ENCODE results near the gene LIPT2.

Gene LIPT2

GRCh38 chr11:74504100-74504691, 10.7 kb upstream of the LIPT2 start:
- DNase-seq (ENCODE audit: low read depth in 1 of 2, low spot score in 1 of 2) = no peak

DNA sequence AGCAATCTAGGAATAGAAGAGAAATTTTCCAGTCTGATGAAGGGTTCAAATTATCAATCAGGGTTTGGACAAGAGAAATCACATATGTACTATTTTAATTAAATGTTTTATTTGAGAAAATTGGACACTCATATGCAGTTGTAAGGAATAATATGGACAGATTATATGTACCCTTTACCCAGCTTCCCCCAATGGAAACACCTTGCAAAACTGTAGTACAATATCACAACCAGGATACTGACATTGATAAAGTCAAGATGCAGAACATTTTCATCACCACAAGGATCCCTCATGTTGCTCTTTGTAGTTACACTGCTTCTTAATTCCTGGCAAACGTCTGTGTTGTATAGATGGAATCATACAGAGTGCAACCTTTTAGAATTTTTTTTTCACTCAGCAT, 1.4 kb upstream of the LIPT2 start:
- no peak for DNase-seq (ENCODE audit: low read depth in 1 of 2, low spot score in 1 of 2)

DNA sequence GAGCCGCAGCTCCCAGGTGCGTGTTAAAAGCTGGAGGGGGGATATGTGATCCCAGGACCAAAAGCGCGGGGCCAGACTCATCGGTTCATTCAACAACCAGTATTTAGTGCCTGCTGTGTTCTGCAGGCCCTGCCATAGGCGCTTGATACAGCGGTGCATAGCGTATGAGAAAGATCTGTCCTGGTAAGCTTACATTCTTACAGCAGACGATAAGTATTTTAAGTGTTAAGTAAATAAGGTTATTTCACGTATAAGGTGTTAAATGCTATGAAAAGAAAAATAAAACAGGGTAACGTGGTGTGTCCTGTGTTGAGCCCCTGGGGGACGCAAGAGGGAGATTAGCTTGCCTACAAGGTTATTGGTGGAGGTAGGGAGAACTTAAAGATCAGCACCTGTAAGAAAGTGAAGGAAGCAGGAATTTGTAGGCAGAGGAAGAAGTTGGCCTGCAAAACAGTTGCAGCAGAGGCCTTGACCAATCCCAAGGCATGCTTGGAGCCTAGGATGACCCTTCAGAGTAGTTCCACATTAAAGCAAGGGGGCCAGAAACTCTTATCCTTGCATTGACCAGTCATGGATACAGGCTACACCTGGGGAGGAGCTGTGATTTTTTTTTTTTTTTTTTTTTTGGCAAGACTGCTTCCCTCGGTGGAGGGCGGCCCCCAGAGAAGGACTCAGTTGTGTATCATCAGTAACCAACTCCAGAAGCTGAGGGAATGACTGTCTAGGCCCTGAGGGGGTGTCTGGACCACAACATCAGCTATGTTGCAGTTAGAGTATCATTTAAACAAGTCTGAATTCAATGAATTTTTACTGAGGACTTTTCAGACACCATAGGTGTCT, 487 bp upstream of the LIPT2 start:
- DNase-seq (ENCODE audit: low read depth in 1 of 2, low spot score in 1 of 2) = no peak

DNA sequence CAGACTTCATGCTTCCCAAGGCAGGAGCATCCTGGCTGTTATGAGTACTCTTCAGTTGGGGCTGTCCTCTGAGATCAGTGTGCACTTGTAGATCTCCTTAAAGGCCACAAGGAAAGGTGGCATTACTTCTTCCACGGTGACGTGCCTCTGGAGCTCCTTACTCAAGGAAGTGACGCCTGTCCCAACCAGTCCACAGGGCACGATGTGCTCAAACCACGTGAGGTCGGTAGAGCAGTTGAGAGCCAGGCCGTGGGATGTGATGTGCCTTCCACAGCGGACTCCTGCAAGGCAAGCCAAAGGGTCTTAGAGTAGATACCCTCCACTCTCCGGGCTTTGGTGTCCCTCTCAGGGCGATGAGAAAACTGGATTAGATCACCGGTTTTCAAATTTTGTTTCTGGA, 1.4 kb downstream of the LIPT2 start:
- no peak for DNase-seq (ENCODE audit: low read depth in 1 of 2, low spot score in 1 of 2)

GRCh38 chr11:74490941-74491340, 2.6 kb downstream of the LIPT2 start:
- no peak for DNase-seq (ENCODE audit: low read depth in 1 of 2, low spot score in 1 of 2)

- DNase-seq (ENCODE audit: low read depth in 1 of 2, low spot score in 1 of 2) = no peak
These were observed 5.6 kb downstream of the LIPT2 start for GRCh38 chr11:74487875-74488274.

- no peak for DNase-seq (ENCODE audit: low read depth in 1 of 2, low spot score in 1 of 2)
These were observed 7.7 kb downstream of the LIPT2 start for GRCh38 chr11:74485868-74486267.

DNA sequence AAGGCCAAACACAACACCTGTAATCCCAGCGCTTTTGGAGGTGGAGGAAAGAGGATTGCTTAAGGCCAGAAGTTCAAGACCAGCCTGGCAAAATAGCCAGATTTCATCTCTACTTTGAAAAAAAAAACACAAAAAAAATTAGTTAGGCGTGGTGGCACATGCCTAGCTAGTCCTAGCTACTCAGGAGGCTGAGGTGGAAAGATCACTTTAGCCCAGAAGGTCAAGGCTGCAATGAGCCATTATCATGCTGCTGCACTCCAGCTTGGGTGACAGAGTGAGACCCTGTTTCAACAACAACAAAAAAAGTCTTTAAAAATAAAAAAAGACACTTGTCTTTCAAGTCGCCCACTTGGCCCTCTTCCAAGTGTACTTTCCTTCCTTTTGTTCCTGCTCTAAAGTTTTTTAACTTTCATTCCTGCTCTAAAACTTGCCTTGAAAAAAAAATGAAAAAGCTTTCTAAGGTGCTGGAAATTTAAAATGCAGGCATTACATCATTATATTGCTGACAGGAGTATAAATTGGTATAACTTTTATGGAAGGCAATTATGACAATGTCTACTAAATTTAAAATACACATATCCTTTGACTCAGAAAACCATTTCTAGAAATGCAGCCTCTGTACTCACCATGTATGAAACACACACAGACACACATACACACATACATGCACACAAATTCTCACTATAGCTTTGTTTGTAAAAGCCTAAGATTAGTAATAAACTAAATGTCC, 12.7 kb downstream of the LIPT2 start:
- no peak for DNase-seq (ENCODE audit: low read depth in 1 of 2, low spot score in 1 of 2)

DNA sequence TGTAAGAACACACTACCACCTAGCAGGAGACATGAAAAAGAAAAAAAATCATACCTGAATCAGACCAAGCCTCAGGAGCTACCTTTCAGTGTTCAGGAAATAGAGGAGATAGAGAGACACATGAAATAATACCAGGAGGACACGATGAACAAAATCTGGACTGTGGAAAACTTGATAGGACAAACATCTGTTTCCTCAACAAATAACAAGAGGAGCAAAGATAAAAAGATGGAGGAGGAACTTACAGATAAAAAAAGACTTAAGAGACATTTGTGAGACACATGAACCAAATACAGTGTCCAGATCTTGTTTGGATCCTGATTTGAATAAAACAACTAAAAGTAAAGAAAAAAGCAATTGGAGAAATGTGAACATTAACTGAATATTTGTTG, 13.8 kb downstream of the LIPT2 start:
- DNase-seq (ENCODE audit: low read depth in 1 of 2, low spot score in 1 of 2) = no peak

DNA sequence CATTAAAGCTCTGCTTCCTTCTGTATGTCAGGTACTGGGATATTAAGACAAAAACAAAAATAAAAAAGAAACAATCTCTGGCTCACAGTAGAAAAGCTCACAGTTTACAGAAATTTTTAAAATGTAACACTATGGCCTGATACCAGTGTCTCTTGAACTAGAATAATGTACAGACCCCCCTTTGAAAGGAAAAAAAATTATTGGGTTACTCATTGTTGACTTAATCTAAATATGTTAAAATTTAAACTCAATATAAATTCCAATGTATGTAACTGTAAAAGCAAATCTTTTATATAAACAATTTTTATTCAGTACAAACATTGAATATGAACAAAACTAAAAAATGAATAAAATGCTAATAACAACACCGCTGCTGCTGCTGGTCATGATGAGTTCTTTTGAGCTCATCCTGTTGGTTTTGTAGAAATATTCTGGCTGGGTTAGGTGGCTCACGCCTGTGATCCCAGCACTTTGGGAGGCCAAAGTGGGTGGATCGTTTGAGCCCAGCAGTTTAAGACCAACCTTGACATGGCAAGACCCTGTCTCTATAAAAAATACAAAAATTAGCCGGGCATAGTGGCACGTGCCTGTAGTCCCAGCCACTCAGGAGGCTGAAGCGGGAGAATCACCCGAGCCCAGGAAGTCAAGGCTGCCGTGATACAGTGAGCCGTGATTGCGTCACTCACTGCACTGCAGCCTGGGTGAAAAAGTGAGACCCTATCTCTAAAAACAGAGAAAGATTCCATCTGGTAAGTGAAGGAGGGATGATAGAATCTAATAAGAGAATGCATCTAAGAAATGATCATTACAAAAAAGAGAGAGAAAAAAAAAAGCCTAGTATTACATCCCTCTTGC, 14.4 kb downstream of the LIPT2 start:
- no peak for DNase-seq (ENCODE audit: low read depth in 1 of 2, low spot score in 1 of 2)

GRCh38 chr11:74476536-74476935, 17.0 kb downstream of the LIPT2 start:
- no peak for DNase-seq (ENCODE audit: low read depth in 1 of 2, low spot score in 1 of 2)

DNA sequence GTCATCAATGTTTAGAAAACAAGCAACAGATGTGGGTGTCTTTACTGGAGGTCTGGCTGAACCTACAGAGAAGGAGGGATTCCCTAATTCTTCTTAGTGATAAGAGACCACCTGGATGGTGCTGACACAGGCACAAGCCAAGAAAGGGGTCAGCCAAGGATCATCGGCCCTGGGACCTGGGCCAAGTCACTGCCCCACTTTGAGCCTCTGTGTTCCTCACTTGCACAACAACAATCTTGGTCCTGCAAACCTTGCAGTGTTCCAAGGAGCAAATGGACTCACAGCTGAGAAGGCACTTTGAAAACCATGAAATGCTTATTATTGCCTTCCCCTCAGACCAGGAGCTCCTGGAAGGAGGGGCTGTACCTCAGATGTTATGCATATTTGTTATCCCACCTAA, 19.2 kb downstream of the LIPT2 start:
- DNase-seq (ENCODE audit: low read depth in 1 of 2, low spot score in 1 of 2) = no peak

DNA sequence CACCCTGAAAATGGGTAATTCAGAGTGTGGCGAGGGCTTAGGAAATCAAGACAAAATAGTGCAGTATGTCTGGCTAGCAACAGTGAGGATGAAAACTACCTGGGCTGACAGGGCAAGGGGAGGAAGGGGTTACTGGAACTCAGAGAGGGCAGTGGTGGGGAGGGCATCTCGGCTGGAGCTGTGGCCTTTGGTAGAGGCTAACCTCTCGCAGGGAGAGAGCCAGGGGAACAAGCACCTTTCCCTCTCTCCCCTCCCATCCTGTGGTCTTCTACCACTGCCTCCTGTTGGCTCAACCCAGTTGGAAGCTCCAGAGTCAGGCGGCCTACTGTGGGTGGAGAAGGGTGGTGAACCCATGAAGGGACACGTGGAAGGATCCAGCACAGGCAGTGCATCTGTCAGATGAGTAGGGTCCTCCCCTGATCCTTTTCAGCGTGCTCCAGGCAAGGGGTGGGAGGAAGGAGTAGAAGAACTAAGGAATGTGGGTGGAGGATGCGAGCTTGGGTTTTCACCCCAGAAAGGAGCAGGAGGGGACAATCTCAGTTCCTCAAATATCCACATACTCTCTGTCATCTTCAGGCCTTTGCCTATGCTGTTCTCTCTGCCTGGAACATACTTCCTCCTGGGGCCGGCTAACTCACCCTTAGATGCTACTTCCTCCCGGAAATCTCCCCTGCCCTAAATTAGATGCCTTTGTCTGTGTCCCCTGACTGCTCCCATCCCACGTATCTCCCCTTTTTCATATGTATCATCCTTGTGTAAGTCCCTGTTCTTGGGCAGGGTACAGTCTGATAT, 19.9 kb downstream of the LIPT2 start:
- DNase-seq (ENCODE audit: low read depth in 1 of 2, low spot score in 1 of 2) = no peak

DNA sequence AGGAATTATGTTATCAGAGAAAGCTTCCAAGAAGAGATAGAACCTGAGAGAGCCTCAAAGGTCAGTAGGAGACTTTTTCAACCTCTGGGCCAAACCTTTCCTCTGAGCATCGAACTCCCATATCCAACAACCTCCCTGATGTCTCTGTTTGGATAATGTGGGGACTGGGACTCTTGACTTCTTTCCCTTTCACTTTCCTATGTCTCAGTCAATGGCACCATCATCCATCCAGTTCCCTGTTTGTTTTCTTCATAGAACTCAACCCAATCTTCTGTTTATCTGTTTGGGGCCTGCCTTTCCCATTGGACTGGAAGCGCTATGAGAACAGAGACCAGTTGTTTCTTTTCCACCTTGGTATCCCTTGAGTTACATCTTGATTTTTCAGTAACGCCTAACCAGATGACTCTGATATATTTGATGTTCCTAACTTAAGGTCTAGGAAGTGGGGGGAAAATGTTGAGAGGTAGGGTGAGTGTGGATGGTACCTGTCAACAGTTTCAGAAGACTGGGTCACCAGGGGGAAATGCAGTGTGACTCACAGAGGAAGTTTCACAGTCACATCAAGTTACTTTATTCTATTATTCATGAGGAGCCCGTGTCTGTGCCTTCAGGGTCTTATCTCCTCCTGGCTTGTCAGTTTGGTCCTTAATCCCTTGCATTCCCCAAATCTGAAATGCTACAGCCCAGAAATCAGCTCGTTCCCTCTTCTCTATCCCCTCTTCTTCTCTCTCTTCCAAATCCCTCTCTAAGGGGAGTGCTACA, 21.7 kb downstream of the LIPT2 start:
- DNase-seq (ENCODE audit: low read depth in 1 of 2, low spot score in 1 of 2) = no peak

DNA sequence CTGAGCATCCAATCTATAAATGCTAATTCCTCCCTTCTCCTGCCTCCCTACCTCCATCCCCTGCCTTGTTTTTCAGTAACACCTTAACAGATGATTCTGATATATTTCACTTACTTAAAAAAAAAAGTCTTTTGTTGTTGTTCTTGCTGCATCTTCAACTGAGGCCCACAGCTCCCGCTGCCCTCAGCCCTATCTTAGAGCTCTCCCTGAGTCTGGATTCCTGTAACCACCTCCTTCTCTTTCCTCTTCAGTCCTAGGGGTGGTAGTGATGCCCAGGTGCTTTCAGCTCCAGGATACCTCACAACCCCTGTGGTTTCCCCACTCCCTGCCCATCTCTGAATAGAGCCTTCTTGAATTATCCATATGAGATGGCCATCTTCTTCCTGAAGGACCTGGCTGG, 22.5 kb downstream of the LIPT2 start:
- DNase-seq (ENCODE audit: low read depth in 1 of 2, low spot score in 1 of 2) = no peak

DNA sequence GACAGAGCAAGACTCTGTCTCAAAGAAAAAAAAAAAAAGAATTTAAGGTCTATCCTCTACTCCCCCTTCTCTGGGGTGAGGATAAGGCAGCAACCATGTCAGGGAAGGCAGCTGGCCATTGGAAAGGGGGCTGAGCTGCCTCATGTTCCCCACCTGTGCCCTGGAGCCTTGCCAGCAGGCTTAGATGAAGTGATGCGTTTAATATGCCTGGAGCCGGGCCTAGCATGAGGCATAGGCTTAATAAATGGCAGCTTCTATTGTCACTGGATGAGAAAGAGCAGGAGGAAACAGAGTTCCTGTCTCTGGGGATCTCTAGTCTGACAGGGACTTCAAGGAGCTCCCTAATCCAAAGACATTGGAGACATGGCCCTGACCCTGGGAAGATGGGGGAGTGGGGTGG, 23.0 kb downstream of the LIPT2 start:
- no peak for DNase-seq (ENCODE audit: low read depth in 1 of 2, low spot score in 1 of 2)

GRCh38 chr11:74468936-74469335, 24.6 kb downstream of the LIPT2 start:
- no peak for DNase-seq (ENCODE audit: low read depth in 1 of 2, low spot score in 1 of 2)

DNA sequence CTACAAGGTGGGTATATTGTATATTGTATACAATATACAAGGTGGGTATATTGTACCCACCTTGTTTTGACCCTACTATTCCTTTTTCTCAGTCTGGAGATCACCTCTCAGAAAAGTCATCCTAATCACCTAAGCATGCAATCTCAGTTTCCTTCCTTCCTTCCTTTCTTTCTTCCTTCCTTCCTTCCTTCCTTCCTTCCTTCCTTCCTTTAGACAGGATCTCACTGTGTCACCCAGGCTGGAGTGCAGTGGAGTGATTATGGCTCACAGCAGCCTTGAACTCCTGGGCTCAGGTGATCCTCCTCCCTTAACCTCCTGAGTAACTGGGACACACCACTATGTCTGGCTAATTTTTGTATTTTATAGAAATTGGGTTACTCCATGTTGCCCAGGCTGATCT, 25.0 kb downstream of the LIPT2 start:
- no peak for DNase-seq (ENCODE audit: low read depth in 1 of 2, low spot score in 1 of 2)

- no peak for DNase-seq (ENCODE audit: low read depth in 1 of 2, low spot score in 1 of 2)
These were observed 25.5 kb downstream of the LIPT2 start for GRCh38 chr11:74468058-74468457.
